ENCODE measurements around the gene GTF2H2C.
"Not testable (repeated sequence)": the region's sequence is repeated elsewhere in the genome, so short reads cannot be mapped to it uniquely, and the experiment has no call there.

The GTF2H2C gene

DNA sequence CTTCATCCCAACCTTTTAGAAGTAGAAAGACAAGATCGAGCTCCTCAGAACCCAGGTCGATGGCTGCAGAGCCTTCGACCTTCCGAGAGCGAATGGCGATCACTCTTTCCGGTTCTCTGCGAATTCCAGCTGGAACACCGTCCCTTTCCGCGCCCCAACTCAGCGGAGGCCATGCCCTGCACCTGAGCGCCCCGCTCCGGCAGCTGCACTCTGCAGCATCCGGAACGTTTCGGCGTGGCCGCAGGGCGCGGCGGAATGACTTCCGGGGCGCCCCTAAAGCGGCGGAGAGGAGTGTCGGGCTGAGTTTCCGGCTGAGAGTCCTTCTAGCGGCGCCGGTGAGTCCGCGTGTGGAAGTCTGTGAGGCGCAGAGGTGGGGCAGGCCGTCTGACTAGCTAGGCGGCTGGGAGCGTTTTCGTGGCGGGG, at the start of gene GTF2H2C:
Gene GTF2H2C, plus strand, starts transcription at position 284 of the 423 bp plus-strand sequence. CDS start 4,942 bp downstream, outside the sequence.
- peak; percentile 38 for TF ChIP-seq CTCF (IDR thresholded peaks at IDR 0.05; ENCODE audit: extremely low read depth, insufficient read depth, missing control alignments)
- in situ Hi-C loops (cut with MboI; ENCODE audit: low pct_unique_long_range_greater_than_20kb, low sequenced_read_pairs, unreplicated experiment); DNase-seq (ENCODE audit: low spot score): not testable (repeated sequence)

GRCh38 chr5:69510694-69511093, 49.3 kb upstream of the GTF2H2C start:
- in situ Hi-C loops (cut with MboI; ENCODE audit: low pct_unique_long_range_greater_than_20kb, low sequenced_read_pairs, unreplicated experiment), result no loop called here
- TF ChIP-seq CTCF (IDR thresholded peaks at IDR 0.05; ENCODE audit: extremely low read depth, insufficient read depth, missing control alignments), result no peak
- no peak for DNase-seq (ENCODE audit: low spot score)

GRCh38 chr5:69512740-69513260, 47.2 kb upstream of the GTF2H2C start:
- DNase-seq (ENCODE audit: low spot score), result no peak
- in situ Hi-C loops (cut with MboI; ENCODE audit: low pct_unique_long_range_greater_than_20kb, low sequenced_read_pairs, unreplicated experiment), result no loop called here
- TF ChIP-seq CTCF (IDR thresholded peaks at IDR 0.05; ENCODE audit: extremely low read depth, insufficient read depth, missing control alignments), result no peak

- in situ Hi-C loops (cut with MboI; ENCODE audit: low pct_unique_long_range_greater_than_20kb, low sequenced_read_pairs, unreplicated experiment); DNase-seq (ENCODE audit: low spot score): not testable (repeated sequence)
These were observed 44.4 kb upstream of the GTF2H2C start for GRCh38 chr5:69515570-69515969.

- TF ChIP-seq CTCF (IDR thresholded peaks at IDR 0.05; ENCODE audit: extremely low read depth, insufficient read depth, missing control alignments), result no peak
- DNase-seq (ENCODE audit: low spot score), result no peak
- in situ Hi-C loops (cut with MboI; ENCODE audit: low pct_unique_long_range_greater_than_20kb, low sequenced_read_pairs, unreplicated experiment), result no loop called here
These were observed 43.2 kb upstream of the GTF2H2C start for GRCh38 chr5:69516769-69517168.

- no peak for TF ChIP-seq CTCF (IDR thresholded peaks at IDR 0.05; ENCODE audit: extremely low read depth, insufficient read depth, missing control alignments)
- DNase-seq (ENCODE audit: low spot score), result no peak
- in situ Hi-C loops (cut with MboI; ENCODE audit: low pct_unique_long_range_greater_than_20kb, low sequenced_read_pairs, unreplicated experiment), result no loop called here
These were observed 42.2 kb upstream of the GTF2H2C start for GRCh38 chr5:69517763-69518212.

- DNase-seq (ENCODE audit: low spot score), result no peak
- TF ChIP-seq CTCF (IDR thresholded peaks at IDR 0.05; ENCODE audit: extremely low read depth, insufficient read depth, missing control alignments), result no peak
- in situ Hi-C loops (cut with MboI; ENCODE audit: low pct_unique_long_range_greater_than_20kb, low sequenced_read_pairs, unreplicated experiment), result no loop called here
These were observed 40.7 kb upstream of the GTF2H2C start for GRCh38 chr5:69519285-69519684.

Data from GM13977 (cell line).